ENCODE results near the gene CCL26. TPM values are rescaled to one million over a fixed set of nuclear protein-coding genes. Genes with fewer than 3 reads are reported as not detected.

Gene CCL26
- total RNA-seq, 1 experiment from 2014 or later = 2.6 TPM

- H3K36me3 ChIP-seq (replicated peaks; ENCODE audit: control insufficient read depth, insufficient read depth, low read length) = no peaks in the 10 kb centered on the region
- no peaks in the 10 kb centered on the region for H3K27me3 ChIP-seq (ENCODE audit: control insufficient read depth, insufficient read depth, low read length)
- no peak for DNase-seq
- H3K4me3 ChIP-seq (ENCODE audit: insufficient read depth, low read depth, low read length) = no peak overlapping the region
Measured at GRCh38 chr7:75721426-75721825, 50.6 kb downstream of the CCL26 start.

GRCh38 chr7:75719626-75720025, 52.4 kb downstream of the CCL26 start:
- Histone ChIP-seq H3K36me3 (replicated peaks; ENCODE audit: control insufficient read depth, insufficient read depth, low read length) (no peaks in the 10 kb centered on the region), H3K4me3 (ENCODE audit: insufficient read depth, low read depth, low read length) (no peak overlapping the region), H3K27me3 (ENCODE audit: control insufficient read depth, insufficient read depth, low read length) (no peaks in the 10 kb centered on the region)
- DNase-seq = no peak

Other genes with a start within 250 kb of the CCL26 start
- gene HIP1, start 33.3 kb downstream of the CCL26 start, total RNA-seq (2014; rRNA removed; shearing (Covaris generic)) = 34.6 and 41.2 TPM in 2 replicates
- not detected in 2 replicates for gene CCL24, start 41.6 kb upstream of the CCL26 start, total RNA-seq (2014; rRNA removed; shearing (Covaris generic))
- 23.7 and 28.1 TPM in 2 replicates for gene RHBDD2, start 106.8 kb upstream of the CCL26 start, total RNA-seq (2014; rRNA removed; shearing (Covaris generic))
- 120 and 142 TPM in 2 replicates for gene POR, start 142.9 kb upstream of the CCL26 start, total RNA-seq (2014; rRNA removed; shearing (Covaris generic))
- 11.0 and 12.8 TPM in 2 replicates for gene TMEM120A, start 222.4 kb upstream of the CCL26 start, total RNA-seq (2014; rRNA removed; shearing (Covaris generic))

All from H7 (cell line).